ELR (cell line): Measurements from ENCODE around the gene RHOJ.

Experiments
- DNase-seq: peaks from one replicate; pipeline ENCODE4 v3.0.0-alpha.2; 2015; ENCODE audit warnings: low read depth

Gene RHOJ

GRCh38 chr14:63205866-63206265 lies 1.6 kb downstream of the RHOJ start:
- DNase-seq: no peak

GRCh38 chr14:63209160-63209559 lies 4.9 kb downstream of the RHOJ start:
- DNase-seq: peak; percentile 8

- no peak for DNase-seq
Measured at GRCh38 chr14:63210812-63211211, 6.6 kb downstream of the RHOJ start.

GRCh38 chr14:63212209-63212608 lies 8.0 kb downstream of the RHOJ start:
- DNase-seq: no peak

- DNase-seq: no peak
Measured at GRCh38 chr14:63212776-63213500, 8.7 kb downstream of the RHOJ start.

- no peak for DNase-seq
Measured at GRCh38 chr14:63214417-63215196, 10.4 kb downstream of the RHOJ start.

- DNase-seq: no peak
Measured at GRCh38 chr14:63220526-63220925, 16.3 kb downstream of the RHOJ start.

GRCh38 chr14:63223596-63223995 lies 19.4 kb downstream of the RHOJ start:
- no peak for DNase-seq

GRCh38 chr14:63224196-63224595 lies 20.0 kb downstream of the RHOJ start:
- no peak for DNase-seq

GRCh38 chr14:63228217-63228616 lies 24.0 kb downstream of the RHOJ start:
- no peak for DNase-seq

GRCh38 chr14:63229330-63230059 lies 25.3 kb downstream of the RHOJ start:
- DNase-seq: no peak

- DNase-seq: no peak
Measured at GRCh38 chr14:63231766-63232165, 27.5 kb downstream of the RHOJ start.

GRCh38 chr14:63237791-63238190 lies 33.5 kb downstream of the RHOJ start:
- no peak for DNase-seq

GRCh38 chr14:63240221-63240620 lies 36.0 kb downstream of the RHOJ start:
- no peak for DNase-seq

GRCh38 chr14:63241096-63241495 lies 36.9 kb downstream of the RHOJ start:
- DNase-seq: no peak

- DNase-seq: no peak
Measured at GRCh38 chr14:63243646-63244045, 39.4 kb downstream of the RHOJ start.

GRCh38 chr14:63245893-63246292 lies 41.6 kb downstream of the RHOJ start:
- no peak for DNase-seq

- DNase-seq: peak; percentile 1
Measured at GRCh38 chr14:63248211-63248610, 44.0 kb downstream of the RHOJ start.

GRCh38 chr14:63249092-63249491 lies 44.8 kb downstream of the RHOJ start:
- no peak for DNase-seq

GRCh38 chr14:63257299-63257698 lies 53.1 kb downstream of the RHOJ start:
- no peak for DNase-seq

- no peak for DNase-seq
Measured at GRCh38 chr14:63262446-63262845, 58.2 kb downstream of the RHOJ start.

- DNase-seq: no peak
Measured at GRCh38 chr14:63266106-63266505, 61.9 kb downstream of the RHOJ start.

- DNase-seq: no peak
Measured at GRCh38 chr14:63267171-63267570, 62.9 kb downstream of the RHOJ start.
